Breast epithelium (tissue), 4 donors: Measurements from ENCODE around the gene WNK3. TPM values are rescaled to one million over a fixed set of nuclear protein-coding genes. Genes with fewer than 3 reads are reported as not detected.
"Not testable (repeated sequence)": the region's sequence is repeated elsewhere in the genome, so short reads cannot be mapped to it uniquely, and the experiment has no call there.

ENCODE experiments used
- DNase-seq, 2 donors: peaks; one replicate each; pipeline ENCODE4 v3.0.0-alpha.2; 2019; ENCODE audit warnings: low spot score in 2 of 2
- H3K27ac ChIP-seq, 2 donors: fragments of 200-600 bp; sonication (generic) in 1 of 2; one replicate each; pipeline ENCODE4 v1.5.1; 2016 to 2019; ENCODE audit warnings: mild to moderate bottlenecking in 1 of 2
- H3K27me3 ChIP-seq, 2 donors: fragments of 200-600 bp; sonication (generic) in 1 of 2; one replicate each; pipeline versions ENCODE4 v1.5.1 to v1.6.0; 2017 to 2019; ENCODE audit warnings: control low read depth in 1 of 2, mild to moderate bottlenecking in 1 of 2
- H3K36me3 ChIP-seq: fragments of 200-600 bp; one replicate; pipeline ENCODE4 v1.5.1; 2019
- H3K4me1 ChIP-seq, 2 donors: fragments of 200-600 bp; sonication (generic); one replicate each; pipeline ENCODE4 v1.5.1; 2016 to 2019; ENCODE audit warnings: control low read depth in 1 of 2
- H3K4me3 ChIP-seq, 3 donors: fragments of 200-600 bp; sonication (generic); 1 replicate in 2 of 3; 2 replicates in 1 of 3; pipeline ENCODE4 v1.5.1; 2016 to 2019; ENCODE audit warnings: mild to moderate bottlenecking in 3 of 3, moderate library complexity in 2 of 3
- H3K9me3 ChIP-seq, 2 donors: fragments of 200-600 bp; sonication (generic) in 1 of 2; one replicate each; pipeline ENCODE4 v1.5.1; 2016 to 2019; ENCODE audit warnings: control low read depth in 1 of 2
- CTCF ChIP-seq, 3 donors: fragments of 450-650 bp; IDR thresholded peaks; one replicate each; pipeline ENCODE4 v1.5.1; 2016 to 2017; ENCODE audit warnings: antibody characterized with exemption in 3 of 3, mild to moderate bottlenecking in 3 of 3, moderate library complexity in 3 of 3
- POLR2A ChIP-seq: fragments of 450-650 bp; IDR thresholded peaks from one replicate; pipeline ENCODE4 v1.6.1; 2016; ENCODE audit warnings: antibody characterized with exemption, mild to moderate bottlenecking, moderate library complexity
- POLR2AphosphoS5 ChIP-seq, 3 donors: sonication (generic); formaldehyde crosslinking; IDR thresholded peaks; one replicate each; pipeline ENCODE4 v1.6.1; 2017; ENCODE audit warnings: antibody characterized with exemption in 3 of 3
- intact Hi-C: fragments of 100-400 bp; cut with DNase I; formaldehyde crosslinking; loops from one replicate; pipeline ENCODE4 v1.15.1; 2023; ENCODE audit warnings: low total_unique reads
- total RNA-seq, 3 donors: library from RNA; depleted of rRNA; stranded (reverse); fragments of >200 nt; gene quantifications; one replicate each; pipeline ENCODE4 v1.1.0, GENCODE V29; 2016

The WNK3 gene
- total RNA-seq, 3 donors from 2014 or later, result 1.3 to 5.4 (median 3.3) TPM

- TF ChIP-seq POLR2A (no peak), POLR2AphosphoS5 (IDR thresholded peaks at IDR 0.05) (no peak), CTCF (IDR thresholded peaks at IDR 0.05) (no peak)
- Histone ChIP-seq H3K4me3 (peak overlapping the region in 2 of 3 donors; percentile 56 to 78), H3K4me1 (no peaks in the 10 kb centered on the region), H3K27me3 (peaks cover 0 to 49% of the 10 kb centered on the region in 2 donors), H3K27ac (peak overlapping the region; percentile 90), H3K36me3 (no peaks in the 10 kb centered on the region), H3K9me3 (no peaks in the 10 kb centered on the region)
- DNase-seq, result no peak
- intact Hi-C loops, result no loop called here
Measured at GRCh38 chrX:54359408-54359807, 1.6 kb upstream of the WNK3 start.

- no peaks in the 10 kb centered on the region for H3K36me3 ChIP-seq
- no peaks in the 10 kb centered on the region for H3K9me3 ChIP-seq
- intact Hi-C loops, result no loop called here
- peak; percentile 45 to 50 for DNase-seq
- H3K4me1 ChIP-seq, result no peaks in the 10 kb centered on the region
- peak overlapping the region; percentile 48 to 78 (median 56) for H3K4me3 ChIP-seq
- TF ChIP-seq POLR2A (no peak), CTCF (IDR thresholded peaks at IDR 0.05) (no peak), POLR2AphosphoS5 (IDR thresholded peaks at IDR 0.05) (peak; percentile 3 to 48 (median 33))
- peaks cover 0 to 42% of the 10 kb centered on the region in 2 donors for H3K27me3 ChIP-seq
- H3K27ac ChIP-seq, result peak overlapping the region; percentile 90
Measured at GRCh38 chrX:54358424-54359211, 772 bp upstream of the WNK3 start.

DNA sequence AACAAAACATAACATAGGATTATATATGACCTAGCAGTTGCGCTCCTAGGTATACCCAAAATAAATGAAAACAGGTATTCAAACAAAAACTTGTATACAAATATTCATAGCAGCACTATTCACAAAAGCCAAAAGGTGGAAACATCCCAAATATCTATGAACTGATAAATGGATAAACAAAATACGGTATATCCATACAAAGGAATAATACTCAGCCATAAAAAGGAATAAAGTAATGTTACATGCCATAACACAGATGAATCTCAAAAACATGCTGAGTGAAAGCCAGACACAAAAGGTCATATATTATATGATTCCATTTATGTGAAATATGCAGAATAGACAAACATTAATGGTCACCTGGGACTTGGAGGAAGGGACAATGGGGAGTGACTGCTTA is 5.2 kb downstream of the WNK3 start:
- Histone ChIP-seq H3K9me3 (peaks cover 9 to 14% of the 10 kb centered on the region in 2 donors), H3K4me3 (no peak overlapping the region), H3K27ac (no peak overlapping the region), H3K4me1 (no peaks in the 10 kb centered on the region), H3K36me3 (no peaks in the 10 kb centered on the region), H3K27me3 (peaks cover 0 to 9% of the 10 kb centered on the region in 2 donors)
- TF ChIP-seq CTCF (IDR thresholded peaks at IDR 0.05) (no peak), POLR2AphosphoS5 (IDR thresholded peaks at IDR 0.05) (no peak), POLR2A (no peak)
- no peak for DNase-seq
- intact Hi-C loops, result no loop called here

GRCh38 chrX:54337383-54337782 is 20.5 kb downstream of the WNK3 start:
- H3K27me3 ChIP-seq, DNase-seq, H3K27ac ChIP-seq, H3K36me3 ChIP-seq, H3K9me3 ChIP-seq, intact Hi-C loops, H3K4me3 ChIP-seq, H3K4me1 ChIP-seq: not testable (repeated sequence)

DNA sequence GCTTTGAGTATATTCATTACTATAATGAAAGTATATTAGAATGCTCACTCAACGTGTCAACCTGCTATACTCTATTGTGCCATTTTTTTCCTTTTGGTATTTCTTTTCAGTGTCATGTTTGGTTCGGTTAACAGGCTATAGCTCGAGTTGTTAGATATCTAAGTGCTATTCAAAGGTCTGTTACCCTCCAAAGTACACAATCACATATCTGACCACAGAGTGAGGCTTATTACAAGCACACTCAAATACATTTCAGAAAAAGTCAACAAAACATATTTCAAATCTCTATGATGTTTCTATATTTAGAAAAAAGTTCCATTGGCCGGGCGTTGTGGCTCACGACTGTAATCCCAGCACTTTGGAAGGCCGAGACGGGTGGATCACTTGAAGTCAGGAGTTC is 32.8 kb downstream of the WNK3 start:
- no peaks in the 10 kb centered on the region for H3K4me1 ChIP-seq
- intact Hi-C loops, result no loop called here
- H3K36me3 ChIP-seq, result no peaks in the 10 kb centered on the region
- H3K27ac ChIP-seq, result no peak overlapping the region
- no peaks in the 10 kb centered on the region for H3K9me3 ChIP-seq
- peaks cover 0 to 18% of the 10 kb centered on the region in 2 donors for H3K27me3 ChIP-seq
- TF ChIP-seq CTCF (IDR thresholded peaks at IDR 0.05), result no peak
- TF ChIP-seq POLR2AphosphoS5 (IDR thresholded peaks at IDR 0.05), result no peak
- TF ChIP-seq POLR2A, result no peak
- H3K4me3 ChIP-seq, result no peak overlapping the region
- DNase-seq, result no peak
